ENCODE measurements around the gene SPPL3. TPM values are rescaled to one million over a fixed set of nuclear protein-coding genes. Genes with fewer than 3 reads are reported as not detected.

Gene SPPL3
- total and polyA plus RNA-seq, 7 experiments from 2014 or later = 22.8 to 51.8 (median 47.5) TPM

- Histone ChIP-seq H3K4me3 (ENCODE audit: low read length) (no peak overlapping the region), H3K36me3 (ENCODE audit: control insufficient read depth in 2 of 3, insufficient read depth in 3 of 3, low read length in 3 of 3) (peaks cover 6 to 42% (median 22%) of the 10 kb centered on the region in 3 experiments), H3K4me1 (ENCODE audit: control insufficient read depth in 2 of 2, insufficient read depth in 2 of 2, low read length in 2 of 2) (peaks cover 5 to 7% of the 10 kb centered on the region in 2 donors), H3K27ac (ENCODE audit: low read depth, low read length) (no peak overlapping the region), H3K9me3 (ENCODE audit: control insufficient read depth in 2 of 3, low read length in 3 of 3) (no peaks in the 10 kb centered on the region), H3K27me3 (ENCODE audit: control insufficient read depth in 2 of 2, insufficient read depth in 2 of 2, low read length in 2 of 2) (no peaks in the 10 kb centered on the region)
- peak; percentile 80 for ATAC-seq
- POLR2A ChIA-PET = no interaction called here
- Mint-ChIP-seq H3K27me3 (no peaks in the 10 kb centered on the region), H3K36me3 (peaks cover 13 to 28% (median 19%) of the 10 kb centered on the region in 5 donors), H3K4me3 (peak overlapping the region in 6 of 10 donors; percentile 9 to 82 (median 43)), H3K9me3 (no peaks in the 10 kb centered on the region), H3K27ac (peak overlapping the region in 7 of 9 donors; percentile 32 to 86 (median 72)), H3K4me1 (peaks cover 27 to 46% (median 44%) of the 10 kb centered on the region in 7 donors)
- CTCF ChIA-PET = interaction anchor here (0.6 to 1.3 kb wide), 5 partner anchors 25 to 279 kb away, joined by 3 to 6 read pairs (median 3); no protein-coding TSS in a partner anchor
- peak in 8 of 9 donors; percentile 59 to 83 (median 79) for DNase-seq
- intact Hi-C loops (cut with micrococcal nuclease) = loop anchor here (1.0 to 10.0 kb wide), 8 partner anchors 27 to 276 kb away; partner anchors contain the start of genes COX6A1 (in 1 of the 2), HNF1A (in 1 of the 2) and MLEC (in 1 of the 2)
Measured at GRCh38 chr12:120713861-120714482, 190.2 kb downstream of the SPPL3 start.

- Histone ChIP-seq H3K27me3 (ENCODE audit: control insufficient read depth in 2 of 2, insufficient read depth in 2 of 2, low read length in 2 of 2) (no peaks in the 10 kb centered on the region), H3K4me1 (ENCODE audit: control insufficient read depth in 2 of 2, insufficient read depth in 2 of 2, low read length in 2 of 2) (peaks cover 5 to 7% of the 10 kb centered on the region in 2 donors), H3K4me3 (ENCODE audit: low read length) (no peak overlapping the region), H3K9me3 (ENCODE audit: control insufficient read depth in 2 of 3, low read length in 3 of 3) (no peaks in the 10 kb centered on the region), H3K36me3 (ENCODE audit: control insufficient read depth in 2 of 3, insufficient read depth in 3 of 3, low read length in 3 of 3) (peaks cover 6 to 30% (median 14%) of the 10 kb centered on the region in 3 experiments), H3K27ac (ENCODE audit: low read depth, low read length) (peak overlapping the region; percentile 7)
- no peaks in the 10 kb centered on the region for H3K27me3 Mint-ChIP-seq
- no peak for DNase-seq
- intact Hi-C loops (cut with micrococcal nuclease) = loop anchor here in 1 of 2 donors (5.0 to 10.0 kb wide), 2 partner anchors 35 to 262 kb away; partner anchors contain the start of gene HNF1A
- POLR2A ChIA-PET = no interaction called here
- peak overlapping the region in 5 of 9 donors; percentile 87 to 93 (median 91) for H3K27ac Mint-ChIP-seq
- ATAC-seq = no peak
- CTCF ChIA-PET = interaction anchor here (2.2 kb wide), 1 partner anchor 64 kb away, joined by 17 read pairs; no protein-coding TSS in a partner anchor
- peaks cover 20 to 40% (median 37%) of the 10 kb centered on the region in 7 donors for H3K4me1 Mint-ChIP-seq
- H3K9me3 Mint-ChIP-seq = no peaks in the 10 kb centered on the region
- peak overlapping the region in 4 of 10 donors; percentile 87 to 98 (median 96) for H3K4me3 Mint-ChIP-seq
- peaks cover 6 to 19% (median 14%) of the 10 kb centered on the region in 5 donors for H3K36me3 Mint-ChIP-seq
Measured at GRCh38 chr12:120712610-120713009, 191.5 kb downstream of the SPPL3 start.

Other genes with a start within 250 kb of the SPPL3 start
- 100 to 1,000 TPM in 1 of 5 experiments, 10 to 100 TPM in 4; 27.6 to 132 (median 57.6) TPM for gene MLEC, start 217.2 kb downstream of the SPPL3 start, total RNA-seq
- gene MLEC, start 217.2 kb downstream of the SPPL3 start, polyA plus RNA-seq = 10 to 100 TPM; 24.5 to 41.6 TPM
- 10 to 100 TPM; 10.9 to 26.7 (median 18.8) TPM for gene UNC119B, start 193.9 kb downstream of the SPPL3 start, total RNA-seq
- gene UNC119B, start 193.9 kb downstream of the SPPL3 start, polyA plus RNA-seq = 10 to 100 TPM; 10.6 to 12.5 TPM
- 10 to 100 TPM; 10.4 to 18.1 (median 15.7) TPM for gene ACADS, start 178.5 kb downstream of the SPPL3 start, total RNA-seq
- 10 to 100 TPM; 18.4 to 28.7 TPM for gene ACADS, start 178.5 kb downstream of the SPPL3 start, polyA plus RNA-seq
- gene HNF1A, start 74.2 kb upstream of the SPPL3 start, total RNA-seq = not detected
- gene HNF1A, start 74.2 kb upstream of the SPPL3 start, polyA plus RNA-seq = not detected
- 10 to 100 TPM; 11.8 to 24.2 (median 17.5) TPM for gene C12orf43, start 112.1 kb upstream of the SPPL3 start, total RNA-seq
- 10 to 100 TPM; 18.8 to 22.2 TPM for gene C12orf43, start 112.1 kb upstream of the SPPL3 start, polyA plus RNA-seq
- gene OASL, start 134.9 kb upstream of the SPPL3 start, total RNA-seq = 10 to 100 TPM in 2 of 5 experiments, 1 to 10 TPM in 3; 2.7 to 19.4 (median 4.3) TPM
- 1 to 10 TPM; 1.2 to 2.8 TPM for gene OASL, start 134.9 kb upstream of the SPPL3 start, polyA plus RNA-seq
- gene P2RX7, start 228.5 kb upstream of the SPPL3 start, total RNA-seq = 10 to 100 TPM in 1 of 5 experiments, 1 to 10 TPM in 4; 4.1 to 14.7 (median 6.3) TPM
- 1 to 10 TPM; 2.0 to 5.1 TPM for gene P2RX7, start 228.5 kb upstream of the SPPL3 start, polyA plus RNA-seq